22Rv1 (cell line): ENCODE results near the gene TMEM82.

ENCODE experiments used
- ZFX ChIP-seq: fragments of 450-650 bp; IDR thresholded peaks from 2 replicates; pipeline ENCODE4 v1.6.1; 2017; ENCODE audit warnings: antibody characterized with exemption, borderline replicate concordance
- TF ChIP-seq, protein P1 (sequence below): fragments of 450-650 bp; IDR thresholded peaks from 2 replicates; pipeline ENCODE4 v1.5.1; 2017; ENCODE audit warnings: mild to moderate bottlenecking

DNA sequence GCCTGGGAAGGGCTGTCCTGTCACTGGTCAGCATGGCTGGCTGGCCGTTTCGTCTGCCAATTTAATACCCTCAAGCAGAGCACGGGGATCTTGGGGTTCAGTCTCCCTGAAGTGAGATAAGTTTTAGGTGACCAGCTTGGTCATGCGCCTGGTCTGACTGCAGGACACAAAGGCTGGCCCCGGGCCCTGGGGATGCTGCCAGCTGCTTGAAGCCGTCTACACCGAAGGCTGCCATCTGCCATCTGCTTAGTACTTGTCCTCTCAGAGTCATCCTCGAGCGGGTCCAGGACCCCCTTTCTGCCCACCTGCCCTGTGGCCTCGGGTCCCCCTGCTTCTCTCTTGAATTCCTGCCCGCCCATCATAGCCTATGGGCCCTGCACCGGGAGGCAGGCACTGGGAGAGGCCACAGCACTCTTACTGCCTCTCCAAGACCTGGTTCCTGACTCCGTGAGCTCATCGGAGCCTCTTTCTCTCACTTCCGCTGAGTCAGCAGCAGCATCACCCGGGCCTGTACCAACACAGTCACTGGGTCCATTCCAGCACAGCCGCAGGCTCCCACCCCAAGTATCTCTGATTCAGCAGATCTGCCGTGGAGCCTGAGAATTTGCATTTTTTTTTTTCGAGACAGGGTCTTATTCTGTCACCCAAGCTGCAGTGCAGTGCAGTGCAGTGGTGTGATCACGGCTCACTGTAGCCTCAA, 23.3 kb downstream of the TMEM82 start:
- TF ChIP-seq, protein P1, sequence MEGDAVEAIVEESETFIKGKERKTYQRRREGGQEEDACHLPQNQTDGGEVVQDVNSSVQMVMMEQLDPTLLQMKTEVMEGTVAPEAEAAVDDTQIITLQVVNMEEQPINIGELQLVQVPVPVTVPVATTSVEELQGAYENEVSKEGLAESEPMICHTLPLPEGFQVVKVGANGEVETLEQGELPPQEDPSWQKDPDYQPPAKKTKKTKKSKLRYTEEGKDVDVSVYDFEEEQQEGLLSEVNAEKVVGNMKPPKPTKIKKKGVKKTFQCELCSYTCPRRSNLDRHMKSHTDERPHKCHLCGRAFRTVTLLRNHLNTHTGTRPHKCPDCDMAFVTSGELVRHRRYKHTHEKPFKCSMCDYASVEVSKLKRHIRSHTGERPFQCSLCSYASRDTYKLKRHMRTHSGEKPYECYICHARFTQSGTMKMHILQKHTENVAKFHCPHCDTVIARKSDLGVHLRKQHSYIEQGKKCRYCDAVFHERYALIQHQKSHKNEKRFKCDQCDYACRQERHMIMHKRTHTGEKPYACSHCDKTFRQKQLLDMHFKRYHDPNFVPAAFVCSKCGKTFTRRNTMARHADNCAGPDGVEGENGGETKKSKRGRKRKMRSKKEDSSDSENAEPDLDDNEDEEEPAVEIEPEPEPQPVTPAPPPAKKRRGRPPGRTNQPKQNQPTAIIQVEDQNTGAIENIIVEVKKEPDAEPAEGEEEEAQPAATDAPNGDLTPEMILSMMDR: no peak
- no peak for TF ChIP-seq ZFX
